Endothelial cell of umbilical vein (primary cell): ENCODE results near the gene NAALADL1.

Experiments used
- EZH2 ChIP-seq: IDR thresholded peaks from 2 replicates; pipeline ENCODE4 v1.6.1; 2012; ENCODE audit warnings: borderline replicate concordance, low read depth, mild to moderate bottlenecking, moderate library complexity, low read length, inconsistent platforms; ENCODE audit not compliant: severe bottlenecking
- GATA2 ChIP-seq: IDR thresholded peaks from 2 replicates; pipeline ENCODE4 v1.7.0; 2011; ENCODE audit warnings: low read depth, mild to moderate bottlenecking, moderate library complexity, mixed read lengths, low read length; ENCODE audit not compliant: insufficient read length, insufficient read depth
- JUN ChIP-seq: IDR thresholded peaks from 2 replicates; pipeline ENCODE4 v1.6.1; 2011; ENCODE audit warnings: borderline replicate concordance, low read depth; ENCODE audit not compliant: insufficient read length, insufficient read depth
- MYC ChIP-seq: IDR thresholded peaks from one replicate; pipeline ENCODE4 v1.6.1; 2011; ENCODE audit warnings: mild to moderate bottlenecking, low read depth, low read length
- POLR2A ChIP-seq: IDR thresholded peaks from 2 replicates; pipeline ENCODE4 v1.6.1; 2012; ENCODE audit warnings: low read depth, mild to moderate bottlenecking, control low read depth, low read length
- POLR2AphosphoS5 ChIP-seq: IDR thresholded peaks from 2 replicates; pipeline ENCODE4 v1.6.1; 2012; ENCODE audit warnings: low read depth, mild to moderate bottlenecking, control low read depth, low read length, moderate library complexity; ENCODE audit not compliant: insufficient read depth
- TF ChIP-seq, protein P1 (sequence below), 2 donors: IDR thresholded peaks; 1 replicate in 1 of 2; 2 replicates in 1 of 2; pipeline ENCODE4 v1.5.1; 2011; ENCODE audit warnings: low read length in 2 of 2, mild to moderate bottlenecking in 2 of 2, moderate library complexity in 2 of 2, control low read depth in 1 of 2, inconsistent platforms in 1 of 2, low read depth in 1 of 2; ENCODE audit not compliant: insufficient read depth in 1 of 2; ENCODE audit errors: extremely low read depth in 1 of 2
- TF ChIP-seq, protein P2 (sequence below): IDR thresholded peaks from 2 replicates; pipeline ENCODE4 v1.6.1; 2011; ENCODE audit not compliant: insufficient read depth, insufficient read length

DNA sequence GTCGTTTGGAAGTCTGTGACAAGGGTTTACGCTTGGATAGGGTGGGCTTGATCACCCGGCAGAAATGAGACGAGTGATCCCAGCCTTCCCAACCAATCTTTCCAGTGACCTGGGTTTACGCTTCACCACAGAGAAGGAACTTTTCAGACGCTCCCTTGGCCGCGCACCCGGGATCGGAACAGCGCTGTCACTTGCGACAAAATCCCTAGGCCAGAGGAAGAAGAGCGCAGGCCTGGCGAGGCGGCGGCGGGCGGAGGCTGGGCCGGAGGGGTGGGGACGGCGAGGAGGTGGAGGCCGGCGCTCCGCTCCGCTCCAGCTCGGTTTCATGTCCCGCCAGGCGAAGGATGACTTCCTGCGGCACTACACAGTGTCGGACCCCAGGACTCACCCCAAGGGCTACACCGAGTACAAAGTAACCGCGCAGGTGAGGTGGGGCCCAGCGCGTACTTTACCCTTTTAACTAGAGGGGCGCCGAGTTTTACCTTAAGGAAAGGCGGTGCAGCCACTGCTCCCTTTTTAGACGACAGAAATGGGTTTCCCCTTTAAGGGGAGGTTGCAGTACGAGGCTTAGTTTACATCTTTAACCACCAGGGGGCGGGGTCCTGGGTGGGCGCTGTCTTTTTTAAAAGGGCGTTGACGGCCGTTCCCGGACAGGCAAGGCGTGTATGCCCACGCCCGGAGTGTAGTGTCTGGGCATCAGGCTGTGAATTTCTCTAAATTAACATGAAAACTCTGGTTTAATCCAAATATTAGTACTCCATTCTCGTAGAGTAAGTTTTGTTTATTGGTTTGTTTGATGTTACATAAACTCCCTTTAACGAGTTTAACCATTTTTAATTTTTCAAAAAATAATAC lies 30.9 kb downstream of the NAALADL1 start, which contains the start of gene SNX15:
- peak; percentile 81 for TF ChIP-seq POLR2A
- TF ChIP-seq EZH2, result no peak
- TF ChIP-seq, protein P1, sequence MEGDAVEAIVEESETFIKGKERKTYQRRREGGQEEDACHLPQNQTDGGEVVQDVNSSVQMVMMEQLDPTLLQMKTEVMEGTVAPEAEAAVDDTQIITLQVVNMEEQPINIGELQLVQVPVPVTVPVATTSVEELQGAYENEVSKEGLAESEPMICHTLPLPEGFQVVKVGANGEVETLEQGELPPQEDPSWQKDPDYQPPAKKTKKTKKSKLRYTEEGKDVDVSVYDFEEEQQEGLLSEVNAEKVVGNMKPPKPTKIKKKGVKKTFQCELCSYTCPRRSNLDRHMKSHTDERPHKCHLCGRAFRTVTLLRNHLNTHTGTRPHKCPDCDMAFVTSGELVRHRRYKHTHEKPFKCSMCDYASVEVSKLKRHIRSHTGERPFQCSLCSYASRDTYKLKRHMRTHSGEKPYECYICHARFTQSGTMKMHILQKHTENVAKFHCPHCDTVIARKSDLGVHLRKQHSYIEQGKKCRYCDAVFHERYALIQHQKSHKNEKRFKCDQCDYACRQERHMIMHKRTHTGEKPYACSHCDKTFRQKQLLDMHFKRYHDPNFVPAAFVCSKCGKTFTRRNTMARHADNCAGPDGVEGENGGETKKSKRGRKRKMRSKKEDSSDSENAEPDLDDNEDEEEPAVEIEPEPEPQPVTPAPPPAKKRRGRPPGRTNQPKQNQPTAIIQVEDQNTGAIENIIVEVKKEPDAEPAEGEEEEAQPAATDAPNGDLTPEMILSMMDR (IDR thresholded peaks at IDR 0.05; ENCODE audit: extremely low read depth in 1 of 2, insufficient read depth in 1 of 2, low read depth in 1 of 2, low read length in 2 of 2), result peak; percentile 38 to 84
- TF ChIP-seq JUN, result no peak
- TF ChIP-seq GATA2, result no peak
- TF ChIP-seq POLR2AphosphoS5, result peak; percentile 71
- TF ChIP-seq MYC, result no peak
- TF ChIP-seq, protein P2, sequence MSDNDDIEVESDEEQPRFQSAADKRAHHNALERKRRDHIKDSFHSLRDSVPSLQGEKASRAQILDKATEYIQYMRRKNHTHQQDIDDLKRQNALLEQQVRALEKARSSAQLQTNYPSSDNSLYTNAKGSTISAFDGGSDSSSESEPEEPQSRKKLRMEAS, result peak; percentile 32
